ENCODE results near the gene PARD3. TPM values are rescaled to one million over a fixed set of nuclear protein-coding genes. Genes with fewer than 3 reads are reported as not detected.

PARD3 gene
- total RNA-seq, 2 experiments from 2014 or later = 0.93 to 1.2 TPM

- CTCF ChIA-PET = no interaction called here
- Mint-ChIP-seq H3K4me1 (ENCODE audit: low read depth) (no peaks in the 10 kb centered on the region), H3K36me3 (no peaks in the 10 kb centered on the region), H3K27ac (no peak overlapping the region), H3K27me3 (peaks cover 1% of the 10 kb centered on the region), H3K9me3 (no peaks in the 10 kb centered on the region), H3K4me3 (no peak overlapping the region)
- POLR2A ChIA-PET = no interaction called here
- intact Hi-C loops (cut with micrococcal nuclease) = no loop called here
- no peak for DNase-seq
These were observed 267.8 kb downstream of the PARD3 start for GRCh38 chr10:34547291-34547690.

- intact Hi-C loops (cut with micrococcal nuclease) = no loop called here
- no peak overlapping the region for H3K4me3 Mint-ChIP-seq
- peaks cover 9% of the 10 kb centered on the region for H3K27me3 Mint-ChIP-seq
- ChIA-PET POLR2A (no interaction called here), CTCF (interaction anchor here (0.6 kb wide), 1 partner anchor 21 kb away, joined by 3 read pairs; no protein-coding TSS in a partner anchor)
- no peaks in the 10 kb centered on the region for H3K9me3 Mint-ChIP-seq
- H3K36me3 Mint-ChIP-seq = no peaks in the 10 kb centered on the region
- DNase-seq = no peak
- no peaks in the 10 kb centered on the region for H3K4me1 Mint-ChIP-seq (ENCODE audit: low read depth)
- no peak overlapping the region for H3K27ac Mint-ChIP-seq
These were observed 270.7 kb downstream of the PARD3 start for GRCh38 chr10:34544400-34544799.

DNA sequence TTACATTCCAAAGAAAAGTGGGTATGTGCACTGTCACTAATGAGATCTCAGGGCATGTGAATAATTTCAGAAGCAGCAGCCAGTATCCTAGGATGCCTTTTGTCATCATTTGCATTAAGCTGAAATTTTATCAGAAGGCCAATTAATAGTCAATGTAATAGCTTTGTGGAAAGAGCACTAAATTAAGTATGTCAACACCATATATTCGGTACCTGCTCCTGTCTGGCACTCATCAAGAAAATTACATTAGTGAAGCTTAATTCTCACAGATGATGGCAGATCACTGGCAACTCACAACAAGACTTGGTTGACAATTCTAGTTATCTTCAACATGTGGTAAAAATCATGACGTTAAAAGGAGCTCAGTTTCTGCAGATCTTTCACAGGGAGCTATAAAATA, 271.4 kb downstream of the PARD3 start:
- H3K4me3 Mint-ChIP-seq = no peak overlapping the region
- H3K27me3 Mint-ChIP-seq = peaks cover 9% of the 10 kb centered on the region
- no peaks in the 10 kb centered on the region for H3K9me3 Mint-ChIP-seq
- intact Hi-C loops (cut with micrococcal nuclease) = no loop called here
- DNase-seq = no peak
- ChIA-PET POLR2A (no interaction called here), CTCF (no interaction called here)
- H3K27ac Mint-ChIP-seq = no peak overlapping the region
- H3K4me1 Mint-ChIP-seq (ENCODE audit: low read depth) = no peaks in the 10 kb centered on the region
- no peaks in the 10 kb centered on the region for H3K36me3 Mint-ChIP-seq

DNA sequence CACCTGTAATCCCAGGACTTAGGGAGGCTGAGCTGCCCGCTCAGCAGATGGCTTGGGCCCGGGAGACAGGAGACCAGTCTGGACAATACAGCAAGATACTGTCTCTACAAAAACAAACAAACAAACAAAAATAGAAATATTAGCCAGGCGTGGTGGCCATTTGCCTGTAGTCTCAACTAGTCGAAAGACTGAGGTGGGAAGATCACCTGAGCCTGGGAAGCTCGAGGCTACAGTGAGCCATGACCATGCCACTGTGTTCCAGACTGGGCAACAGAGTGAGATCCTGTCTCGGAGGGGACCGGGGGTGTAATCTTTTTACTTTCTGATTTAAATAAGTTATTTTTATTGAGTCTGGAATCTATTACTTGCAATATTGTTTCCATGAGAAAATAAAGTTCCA, 274.6 kb downstream of the PARD3 start:
- no peaks in the 10 kb centered on the region for H3K9me3 Mint-ChIP-seq
- H3K36me3 Mint-ChIP-seq = no peaks in the 10 kb centered on the region
- intact Hi-C loops (cut with micrococcal nuclease) = no loop called here
- no peak overlapping the region for H3K4me3 Mint-ChIP-seq
- H3K27ac Mint-ChIP-seq = no peak overlapping the region
- POLR2A ChIA-PET = no interaction called here
- CTCF ChIA-PET = no interaction called here
- peaks cover 9% of the 10 kb centered on the region for H3K27me3 Mint-ChIP-seq
- H3K4me1 Mint-ChIP-seq (ENCODE audit: low read depth) = no peaks in the 10 kb centered on the region
- no peak for DNase-seq

GRCh38 chr10:34539533-34540315, 275.4 kb downstream of the PARD3 start:
- ChIA-PET POLR2A (no interaction called here), CTCF (no interaction called here)
- H3K27ac Mint-ChIP-seq = no peak overlapping the region
- no peaks in the 10 kb centered on the region for H3K9me3 Mint-ChIP-seq
- DNase-seq = no peak
- no peaks in the 10 kb centered on the region for H3K4me1 Mint-ChIP-seq (ENCODE audit: low read depth)
- H3K27me3 Mint-ChIP-seq = peaks cover 9% of the 10 kb centered on the region
- intact Hi-C loops (cut with micrococcal nuclease) = no loop called here
- no peak overlapping the region for H3K4me3 Mint-ChIP-seq
- H3K36me3 Mint-ChIP-seq = no peaks in the 10 kb centered on the region

DNA sequence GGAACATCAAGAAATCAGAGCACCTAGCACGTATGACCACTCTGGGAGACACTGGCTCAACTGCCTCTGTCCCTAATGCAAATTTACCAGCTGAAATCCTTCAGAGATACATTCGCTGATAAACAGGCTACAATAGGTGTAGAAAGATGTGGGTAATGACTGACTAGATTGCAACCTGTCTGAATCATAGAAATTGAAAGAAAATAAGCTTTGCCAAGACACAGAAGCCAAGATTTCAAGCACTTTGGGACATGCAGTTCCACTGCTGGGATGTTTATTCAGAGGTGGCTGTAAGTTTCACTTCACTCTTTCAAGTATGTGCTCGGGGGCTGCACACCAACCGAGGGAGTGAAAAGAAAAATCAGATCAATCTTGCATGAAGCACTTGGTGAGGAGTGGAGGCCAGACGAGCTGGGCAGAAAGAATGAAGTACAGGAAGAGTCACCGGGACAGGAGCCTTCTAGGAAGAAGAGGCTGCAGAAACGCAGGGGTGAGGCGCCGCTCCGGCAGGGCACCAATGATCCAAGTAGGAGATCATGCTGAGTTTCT, 276.7 kb downstream of the PARD3 start:
- Mint-ChIP-seq H3K9me3 (no peaks in the 10 kb centered on the region), H3K4me3 (no peak overlapping the region), H3K27ac (no peak overlapping the region), H3K4me1 (ENCODE audit: low read depth) (no peaks in the 10 kb centered on the region), H3K36me3 (no peaks in the 10 kb centered on the region), H3K27me3 (peaks cover 11% of the 10 kb centered on the region)
- ChIA-PET CTCF (no interaction called here), POLR2A (no interaction called here)
- intact Hi-C loops (cut with micrococcal nuclease) = no loop called here
- DNase-seq = no peak

GRCh38 chr10:34537629-34538231, 277.4 kb downstream of the PARD3 start:
- peaks cover 9% of the 10 kb centered on the region for H3K27me3 Mint-ChIP-seq
- no peaks in the 10 kb centered on the region for H3K36me3 Mint-ChIP-seq
- H3K4me1 Mint-ChIP-seq (ENCODE audit: low read depth) = no peaks in the 10 kb centered on the region
- no peak overlapping the region for H3K27ac Mint-ChIP-seq
- intact Hi-C loops (cut with micrococcal nuclease) = no loop called here
- CTCF ChIA-PET = no interaction called here
- DNase-seq = no peak
- no peak overlapping the region for H3K4me3 Mint-ChIP-seq
- no peaks in the 10 kb centered on the region for H3K9me3 Mint-ChIP-seq
- POLR2A ChIA-PET = no interaction called here

GRCh38 chr10:34535872-34536271, 279.2 kb downstream of the PARD3 start:
- CTCF ChIA-PET = no interaction called here
- Mint-ChIP-seq H3K4me1 (ENCODE audit: low read depth) (no peaks in the 10 kb centered on the region), H3K36me3 (no peaks in the 10 kb centered on the region)

GRCh38 chr10:34530778-34531177, 284.3 kb downstream of the PARD3 start:
- peaks cover 10% of the 10 kb centered on the region for H3K27me3 Mint-ChIP-seq
- intact Hi-C loops (cut with micrococcal nuclease) = no loop called here
- ChIA-PET POLR2A (no interaction called here), CTCF (interaction anchor here (0.7 kb wide), 1 partner anchor 54 kb away, joined by 3 read pairs; no protein-coding TSS in a partner anchor)
- H3K4me1 Mint-ChIP-seq (ENCODE audit: low read depth) = peaks cover 3% of the 10 kb centered on the region
- DNase-seq = no peak
- H3K9me3 Mint-ChIP-seq = no peaks in the 10 kb centered on the region
- H3K4me3 Mint-ChIP-seq = no peak overlapping the region
- no peaks in the 10 kb centered on the region for H3K36me3 Mint-ChIP-seq
- no peak overlapping the region for H3K27ac Mint-ChIP-seq

More at GRCh38 chr10:34535872-34536271, 279.2 kb downstream of the PARD3 start:
- no peak for DNase-seq
- POLR2A ChIA-PET = no interaction called here
- Mint-ChIP-seq H3K9me3 (no peaks in the 10 kb centered on the region), H3K27me3 (peaks cover 6% of the 10 kb centered on the region), H3K27ac (no peak overlapping the region), H3K4me3 (no peak overlapping the region)
- intact Hi-C loops (cut with micrococcal nuclease) = no loop called here

DNA sequence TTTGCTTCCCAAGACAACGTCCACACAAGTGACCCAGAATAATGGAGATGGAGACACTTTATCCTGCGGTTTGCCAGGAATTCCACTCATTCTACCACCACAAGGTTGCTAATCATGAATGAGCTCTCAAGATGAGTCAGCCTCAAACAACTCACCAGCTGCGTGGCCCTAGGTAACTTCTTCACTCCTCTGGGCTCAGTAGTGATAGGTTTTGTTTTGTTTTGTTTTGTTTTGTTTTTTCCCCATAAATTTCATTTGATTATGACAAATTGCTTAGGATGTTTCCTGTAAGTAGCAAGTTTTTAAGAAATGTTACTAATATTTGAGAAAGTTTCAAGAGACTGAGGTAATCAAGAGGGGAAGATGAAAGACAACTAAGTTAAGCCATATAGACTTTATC, 286.8 kb downstream of the PARD3 start:
- H3K27ac Mint-ChIP-seq = no peak overlapping the region

GRCh38 chr10:34526758-34527730, 288.1 kb downstream of the PARD3 start:
- ChIA-PET CTCF (no interaction called here), POLR2A (no interaction called here)
- H3K27me3 Mint-ChIP-seq = peaks cover 8% of the 10 kb centered on the region
- no peak overlapping the region for H3K27ac Mint-ChIP-seq
- H3K36me3 Mint-ChIP-seq = no peaks in the 10 kb centered on the region
- no peak for DNase-seq
- intact Hi-C loops (cut with micrococcal nuclease) = no loop called here
- peaks cover 9% of the 10 kb centered on the region for H3K4me1 Mint-ChIP-seq (ENCODE audit: low read depth)
- no peaks in the 10 kb centered on the region for H3K9me3 Mint-ChIP-seq
- no peak overlapping the region for H3K4me3 Mint-ChIP-seq

More for the DNA sequence above, 286.8 kb downstream of the PARD3 start:
- H3K9me3 Mint-ChIP-seq = no peaks in the 10 kb centered on the region
- ChIA-PET CTCF (no interaction called here), POLR2A (no interaction called here)
- DNase-seq = peak; percentile 13
- H3K4me1 Mint-ChIP-seq (ENCODE audit: low read depth) = peaks cover 3% of the 10 kb centered on the region
- H3K36me3 Mint-ChIP-seq = no peaks in the 10 kb centered on the region
- H3K27me3 Mint-ChIP-seq = peaks cover 8% of the 10 kb centered on the region
- no peak overlapping the region for H3K4me3 Mint-ChIP-seq
- intact Hi-C loops (cut with micrococcal nuclease) = no loop called here

- Mint-ChIP-seq H3K9me3 (no peaks in the 10 kb centered on the region), H3K36me3 (no peaks in the 10 kb centered on the region), H3K4me3 (no peak overlapping the region), H3K27ac (no peak overlapping the region), H3K4me1 (ENCODE audit: low read depth) (peaks cover 9% of the 10 kb centered on the region), H3K27me3 (peaks cover 11% of the 10 kb centered on the region)
- POLR2A ChIA-PET = interaction anchor here (0.6 kb wide), 2 partner anchors 250 to 251 kb away, joined by 3 to 4 read pairs; no protein-coding TSS in a partner anchor
- intact Hi-C loops (cut with micrococcal nuclease) = no loop called here
- DNase-seq = no peak
- CTCF ChIA-PET = no interaction called here
These were observed 288.9 kb downstream of the PARD3 start for GRCh38 chr10:34526186-34526585.
